ENCODE results near the gene KCNV2. TPM values are rescaled to one million over a fixed set of nuclear protein-coding genes. Genes with fewer than 3 reads are reported as not detected.

Gene KCNV2
- total RNA-seq, result not detected in 2 replicates

GRCh38 chr9:2717385-2717784 is at the start of gene KCNV2:
Gene KCNV2 (plus strand): TSS chr9:2717510. CDS start chr9:2717740, 230 bp downstream.
- H3K27me3 ChIP-seq (ENCODE audit: insufficient read depth, low read length), result no peaks in the 10 kb centered on the region
- H3K4me1 ChIP-seq (ENCODE audit: insufficient read depth, low read length), result no peaks in the 10 kb centered on the region
- no peak within 1 kb of the TSS for H3K4me2 ChIP-seq (ENCODE audit: insufficient read depth, low read length)
- no peaks in the 10 kb centered on the region for H3K9me3 ChIP-seq (ENCODE audit: low read depth, low read length)
- DNase-seq (ENCODE audit: insufficient read length, low spot score, missing footprints), result no peak
- no peak for TF ChIP-seq CTCF (IDR thresholded peaks at IDR 0.05; ENCODE audit: extremely low read depth, low read depth, low read length)
- no peak within 1 kb of the TSS for H3K4me3 ChIP-seq (ENCODE audit: insufficient read depth, low read length)
- H4K20me1 ChIP-seq (ENCODE audit: insufficient read depth, low read length), result no peaks in the 10 kb centered on the region
- H3K27ac ChIP-seq (ENCODE audit: low read depth, low read length), result no peak within 1 kb of the TSS
- H3K36me3 ChIP-seq (ENCODE audit: insufficient read depth, low read length), result no peaks in the 10 kb centered on the region
- no peaks in the 10 kb centered on the region for H3K79me2 ChIP-seq (ENCODE audit: insufficient read depth, low read length)
- H2AFZ ChIP-seq (ENCODE audit: low read length), result no peak within 1 kb of the TSS

DNA sequence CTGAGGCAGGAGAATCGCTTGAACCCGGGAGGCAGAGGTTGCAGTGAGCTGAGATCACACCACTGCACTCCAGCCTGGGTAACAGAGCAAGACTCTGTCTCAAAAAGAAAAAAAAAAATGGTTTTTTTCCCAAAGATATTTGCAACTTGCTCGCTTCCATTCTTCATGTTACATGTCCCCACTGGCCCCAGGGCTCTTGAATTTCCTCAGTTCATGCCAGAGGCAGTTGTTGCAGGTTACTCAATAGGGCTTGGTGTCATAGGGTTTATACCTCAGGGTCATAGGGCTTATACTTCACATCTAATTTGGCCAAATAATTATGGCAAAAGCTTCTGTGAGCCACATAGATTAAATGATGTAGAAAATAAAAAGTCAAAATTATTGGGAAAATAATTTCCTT is 44.1 kb upstream of the KCNV2 start:
- Histone ChIP-seq H4K20me1 (ENCODE audit: insufficient read depth, low read length) (no peaks in the 10 kb centered on the region), H3K4me1 (ENCODE audit: insufficient read depth, low read length) (no peaks in the 10 kb centered on the region), H3K27ac (ENCODE audit: low read depth, low read length) (no peak overlapping the region), H2AFZ (ENCODE audit: low read length) (no peak overlapping the region), H3K4me3 (ENCODE audit: insufficient read depth, low read length) (no peak overlapping the region), H3K9me3 (ENCODE audit: low read depth, low read length) (no peaks in the 10 kb centered on the region), H3K27me3 (ENCODE audit: insufficient read depth, low read length) (no peaks in the 10 kb centered on the region), H3K36me3 (ENCODE audit: insufficient read depth, low read length) (no peaks in the 10 kb centered on the region), H3K79me2 (ENCODE audit: insufficient read depth, low read length) (no peaks in the 10 kb centered on the region), H3K4me2 (ENCODE audit: insufficient read depth, low read length) (no peak overlapping the region)
- TF ChIP-seq CTCF (IDR thresholded peaks at IDR 0.05; ENCODE audit: extremely low read depth, low read depth, low read length), result no peak
- no peak for DNase-seq (ENCODE audit: insufficient read length, low spot score, missing footprints)

DNA sequence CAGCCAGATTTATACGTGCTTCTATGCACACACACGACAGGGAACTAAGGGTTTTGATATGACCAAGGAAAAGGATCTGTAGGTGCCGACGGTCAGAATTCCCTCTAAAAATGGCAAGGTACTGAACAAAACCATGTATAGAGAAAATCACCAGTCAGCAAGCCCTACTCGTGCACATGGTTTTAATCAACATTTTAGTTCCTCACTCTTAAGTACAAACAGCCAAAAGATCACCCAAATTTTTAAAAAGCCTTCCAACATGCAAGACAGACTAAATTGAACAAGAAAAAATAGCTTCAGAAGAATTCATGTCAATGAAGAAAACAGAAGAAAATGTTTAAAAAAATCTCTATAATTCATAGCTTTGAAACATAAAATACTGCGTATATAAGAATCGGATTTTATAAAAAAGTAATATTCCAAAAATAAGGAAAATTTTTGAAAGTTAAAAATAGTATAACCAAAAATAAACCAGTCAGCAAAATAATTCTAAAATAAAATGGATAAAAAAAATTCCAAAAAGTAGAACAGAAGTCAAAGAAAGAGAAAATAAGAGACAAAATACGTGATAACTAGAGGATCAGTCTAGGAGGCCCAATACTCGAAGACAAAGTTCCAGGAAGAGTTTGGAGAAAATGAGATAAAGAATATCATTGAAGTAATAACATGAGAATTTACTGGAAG is 43.0 kb upstream of the KCNV2 start:
- no peak overlapping the region for H2AFZ ChIP-seq (ENCODE audit: low read length)
- no peaks in the 10 kb centered on the region for H3K27me3 ChIP-seq (ENCODE audit: insufficient read depth, low read length)
- H3K27ac ChIP-seq (ENCODE audit: low read depth, low read length), result no peak overlapping the region
- H3K9me3 ChIP-seq (ENCODE audit: low read depth, low read length), result no peaks in the 10 kb centered on the region
- no peak for DNase-seq (ENCODE audit: insufficient read length, low spot score, missing footprints)
- no peaks in the 10 kb centered on the region for H4K20me1 ChIP-seq (ENCODE audit: insufficient read depth, low read length)
- H3K4me1 ChIP-seq (ENCODE audit: insufficient read depth, low read length), result no peaks in the 10 kb centered on the region
- H3K79me2 ChIP-seq (ENCODE audit: insufficient read depth, low read length), result no peaks in the 10 kb centered on the region
- no peaks in the 10 kb centered on the region for H3K36me3 ChIP-seq (ENCODE audit: insufficient read depth, low read length)
- H3K4me2 ChIP-seq (ENCODE audit: insufficient read depth, low read length), result no peak overlapping the region
- H3K4me3 ChIP-seq (ENCODE audit: insufficient read depth, low read length), result no peak overlapping the region
- no peak for TF ChIP-seq CTCF (IDR thresholded peaks at IDR 0.05; ENCODE audit: extremely low read depth, low read depth, low read length)

DNA sequence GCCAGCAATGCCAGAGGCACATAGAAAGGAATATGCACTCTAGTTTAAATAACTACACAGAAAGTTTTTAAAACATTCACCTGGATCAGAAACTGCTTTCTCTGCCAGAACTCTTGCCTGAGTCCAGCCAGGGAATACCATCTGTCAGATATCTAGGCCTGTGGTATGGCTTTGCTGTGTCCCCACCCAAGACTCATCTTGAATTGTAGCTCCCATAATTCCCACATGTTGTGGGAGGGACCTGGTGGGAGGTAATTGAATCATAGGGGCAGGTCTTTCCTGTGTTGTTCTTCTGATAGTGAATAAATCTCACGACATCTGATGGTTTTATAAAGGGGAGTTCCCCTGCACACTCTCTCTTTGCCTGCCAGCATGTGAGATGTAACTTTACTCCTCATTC is 41.5 kb upstream of the KCNV2 start:
- H3K4me3 ChIP-seq (ENCODE audit: insufficient read depth, low read length), result no peak overlapping the region
- H3K27ac ChIP-seq (ENCODE audit: low read depth, low read length), result no peak overlapping the region
- H3K27me3 ChIP-seq (ENCODE audit: insufficient read depth, low read length), result no peaks in the 10 kb centered on the region
- H3K4me1 ChIP-seq (ENCODE audit: insufficient read depth, low read length), result no peaks in the 10 kb centered on the region
- H3K9me3 ChIP-seq (ENCODE audit: low read depth, low read length), result no peaks in the 10 kb centered on the region
- H3K79me2 ChIP-seq (ENCODE audit: insufficient read depth, low read length), result no peaks in the 10 kb centered on the region
- no peak overlapping the region for H2AFZ ChIP-seq (ENCODE audit: low read length)
- no peak for TF ChIP-seq CTCF (IDR thresholded peaks at IDR 0.05; ENCODE audit: extremely low read depth, low read depth, low read length)
- no peak overlapping the region for H3K4me2 ChIP-seq (ENCODE audit: insufficient read depth, low read length)
- no peaks in the 10 kb centered on the region for H4K20me1 ChIP-seq (ENCODE audit: insufficient read depth, low read length)
- no peaks in the 10 kb centered on the region for H3K36me3 ChIP-seq (ENCODE audit: insufficient read depth, low read length)
- no peak for DNase-seq (ENCODE audit: insufficient read length, low spot score, missing footprints)

All from osteoblast (primary cell).